HL-60 (cell line): ENCODE measurements around the gene C16orf54.
A peak's percentile ranks its signal among the peaks of the same experiment; 100 is the strongest.
"Not testable (repeated sequence)": the region's sequence is repeated elsewhere in the genome, so short reads cannot be mapped to it uniquely, and the experiment has no call there.

Experiments used
- GABPA ChIP-seq: IDR thresholded peaks from 2 replicates; pipeline ENCODE4 v1.6.1; 2012; ENCODE audit warnings: low read depth
- POLR2AphosphoS5 ChIP-seq: IDR thresholded peaks from 2 replicates; pipeline ENCODE4 v1.6.1; 2012; ENCODE audit warnings: low read depth
- SPI1 ChIP-seq: IDR thresholded peaks from 2 replicates; pipeline ENCODE4 v1.6.1; 2012; ENCODE audit warnings: low read depth, mild to moderate bottlenecking, borderline replicate concordance
- TF ChIP-seq, protein P1 (sequence below): IDR thresholded peaks from one replicate; pipeline ENCODE4 v1.5.1; 2011; ENCODE audit warnings: low read length, control low read depth, inconsistent platforms; ENCODE audit not compliant: insufficient read depth
- TF ChIP-seq, protein P2 (sequence below): IDR thresholded peaks from 2 replicates; pipeline ENCODE4 v1.6.1; 2012; ENCODE audit warnings: low read depth; ENCODE audit not compliant: insufficient replicate concordance

DNA sequence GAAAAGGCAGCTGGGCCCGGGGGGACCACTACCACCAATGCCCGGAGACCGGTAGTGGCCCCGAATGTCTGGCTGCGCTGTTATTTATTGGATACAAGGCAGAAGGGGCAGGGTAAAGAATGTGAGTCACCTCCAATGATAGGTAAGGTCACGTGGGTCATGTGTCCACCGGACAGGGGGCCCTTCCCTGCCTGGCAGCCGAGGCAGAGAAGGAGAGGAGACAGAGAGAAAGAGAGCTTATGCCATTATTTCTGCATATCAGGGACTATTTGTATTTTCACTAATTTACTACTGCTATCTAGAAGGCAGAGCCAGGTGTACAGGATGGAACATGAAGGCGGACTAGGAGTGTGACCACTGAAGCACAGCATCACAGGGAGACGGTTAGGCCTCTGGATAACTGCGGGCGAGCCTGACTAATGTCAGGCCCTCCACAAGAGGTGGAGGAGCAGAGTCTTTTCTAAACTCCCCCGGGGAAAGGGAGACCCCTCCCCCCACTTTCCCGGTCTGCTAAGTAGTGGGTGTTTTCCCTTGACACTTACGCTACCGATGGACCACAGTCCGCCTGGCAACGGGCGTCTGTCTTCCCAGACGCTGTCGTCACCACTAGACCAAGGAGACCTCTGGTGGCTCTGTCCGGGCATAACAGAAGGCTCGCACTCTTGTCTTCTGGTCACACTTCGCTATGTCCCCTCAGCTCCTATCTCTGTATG, 24.5 kb downstream of the C16orf54 start:
- TF ChIP-seq, protein P1, sequence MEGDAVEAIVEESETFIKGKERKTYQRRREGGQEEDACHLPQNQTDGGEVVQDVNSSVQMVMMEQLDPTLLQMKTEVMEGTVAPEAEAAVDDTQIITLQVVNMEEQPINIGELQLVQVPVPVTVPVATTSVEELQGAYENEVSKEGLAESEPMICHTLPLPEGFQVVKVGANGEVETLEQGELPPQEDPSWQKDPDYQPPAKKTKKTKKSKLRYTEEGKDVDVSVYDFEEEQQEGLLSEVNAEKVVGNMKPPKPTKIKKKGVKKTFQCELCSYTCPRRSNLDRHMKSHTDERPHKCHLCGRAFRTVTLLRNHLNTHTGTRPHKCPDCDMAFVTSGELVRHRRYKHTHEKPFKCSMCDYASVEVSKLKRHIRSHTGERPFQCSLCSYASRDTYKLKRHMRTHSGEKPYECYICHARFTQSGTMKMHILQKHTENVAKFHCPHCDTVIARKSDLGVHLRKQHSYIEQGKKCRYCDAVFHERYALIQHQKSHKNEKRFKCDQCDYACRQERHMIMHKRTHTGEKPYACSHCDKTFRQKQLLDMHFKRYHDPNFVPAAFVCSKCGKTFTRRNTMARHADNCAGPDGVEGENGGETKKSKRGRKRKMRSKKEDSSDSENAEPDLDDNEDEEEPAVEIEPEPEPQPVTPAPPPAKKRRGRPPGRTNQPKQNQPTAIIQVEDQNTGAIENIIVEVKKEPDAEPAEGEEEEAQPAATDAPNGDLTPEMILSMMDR = peak; percentile 43
- TF ChIP-seq POLR2AphosphoS5, GABPA, SPI1: not testable (repeated sequence)
- TF ChIP-seq, protein P2, sequence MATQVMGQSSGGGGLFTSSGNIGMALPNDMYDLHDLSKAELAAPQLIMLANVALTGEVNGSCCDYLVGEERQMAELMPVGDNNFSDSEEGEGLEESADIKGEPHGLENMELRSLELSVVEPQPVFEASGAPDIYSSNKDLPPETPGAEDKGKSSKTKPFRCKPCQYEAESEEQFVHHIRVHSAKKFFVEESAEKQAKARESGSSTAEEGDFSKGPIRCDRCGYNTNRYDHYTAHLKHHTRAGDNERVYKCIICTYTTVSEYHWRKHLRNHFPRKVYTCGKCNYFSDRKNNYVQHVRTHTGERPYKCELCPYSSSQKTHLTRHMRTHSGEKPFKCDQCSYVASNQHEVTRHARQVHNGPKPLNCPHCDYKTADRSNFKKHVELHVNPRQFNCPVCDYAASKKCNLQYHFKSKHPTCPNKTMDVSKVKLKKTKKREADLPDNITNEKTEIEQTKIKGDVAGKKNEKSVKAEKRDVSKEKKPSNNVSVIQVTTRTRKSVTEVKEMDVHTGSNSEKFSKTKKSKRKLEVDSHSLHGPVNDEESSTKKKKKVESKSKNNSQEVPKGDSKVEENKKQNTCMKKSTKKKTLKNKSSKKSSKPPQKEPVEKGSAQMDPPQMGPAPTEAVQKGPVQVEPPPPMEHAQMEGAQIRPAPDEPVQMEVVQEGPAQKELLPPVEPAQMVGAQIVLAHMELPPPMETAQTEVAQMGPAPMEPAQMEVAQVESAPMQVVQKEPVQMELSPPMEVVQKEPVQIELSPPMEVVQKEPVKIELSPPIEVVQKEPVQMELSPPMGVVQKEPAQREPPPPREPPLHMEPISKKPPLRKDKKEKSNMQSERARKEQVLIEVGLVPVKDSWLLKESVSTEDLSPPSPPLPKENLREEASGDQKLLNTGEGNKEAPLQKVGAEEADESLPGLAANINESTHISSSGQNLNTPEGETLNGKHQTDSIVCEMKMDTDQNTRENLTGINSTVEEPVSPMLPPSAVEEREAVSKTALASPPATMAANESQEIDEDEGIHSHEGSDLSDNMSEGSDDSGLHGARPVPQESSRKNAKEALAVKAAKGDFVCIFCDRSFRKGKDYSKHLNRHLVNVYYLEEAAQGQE = not testable (repeated sequence)
